OCI-LY3 (cell line): Measurements from ENCODE around the gene SPNS3.
A peak's percentile ranks its signal among the peaks of the same experiment; 100 is the strongest.

Source experiments
- H2AFZ ChIP-seq: fragments of 200-600, 300-600 bp; shearing (Covaris generic); 2 replicates; pipeline ENCODE4 v1.6.0; 2014; ENCODE audit warnings: antibody characterized with exemption, low read depth, low read length
- H3K27ac ChIP-seq: fragments of 200-600, 300-600 bp; sonication (generic); 2 replicates; pipeline ENCODE4 v1.5.1; 2014; ENCODE audit warnings: mild to moderate bottlenecking, low read length, moderate library complexity, mixed read lengths
- H3K27me3 ChIP-seq: fragments of 200-600, 300-600 bp; sonication (generic); 2 replicates; pipeline ENCODE4 v1.6.1; 2014; ENCODE audit warnings: low read depth, low read length, mixed read lengths
- H3K36me3 ChIP-seq: fragments of 200-600, 300-600 bp; sonication (generic); replicated peaks from 2 replicates; pipeline ENCODE3; 2014; ENCODE audit warnings: low read depth, low read length, mixed read lengths
- H3K4me1 ChIP-seq: fragments of 300-600, 200-600 bp; sonication (generic); 2 replicates; pipeline ENCODE4 v1.6.1; 2014; ENCODE audit warnings: low read length, mixed read lengths
- H3K4me2 ChIP-seq: fragments of 200-600, 300-600 bp; sonication (generic); 2 replicates; pipeline ENCODE4 v1.6.1; 2014; ENCODE audit warnings: low read length, mixed read lengths
- H3K4me3 ChIP-seq: fragments of 300-600, 200-600 bp; sonication (generic); 2 replicates; pipeline ENCODE4 v1.5.1; 2014; ENCODE audit warnings: antibody characterized with exemption, mild to moderate bottlenecking, low read length, moderate library complexity
- H3K79me2 ChIP-seq: fragments of 300-600, 200-600 bp; shearing (Covaris generic); 2 replicates; pipeline ENCODE4 v1.6.1; 2014; ENCODE audit warnings: mild to moderate bottlenecking, low read length, mixed read lengths
- H3K9ac ChIP-seq: fragments of 300-600, 200-600 bp; shearing (Covaris generic); 2 replicates; pipeline ENCODE4 v1.6.0; 2014; ENCODE audit warnings: mild to moderate bottlenecking, low read length, moderate library complexity
- H3K9me3 ChIP-seq: fragments of 200-600, 300-600 bp; shearing (Covaris generic); 2 replicates; pipeline ENCODE4 v1.6.1; 2014; ENCODE audit warnings: low read length, mixed read lengths; ENCODE audit not compliant: insufficient read depth
- H4K20me1 ChIP-seq: fragments of 200-600, 300-600 bp; sonication (generic); 2 replicates; pipeline ENCODE4 v1.6.1; 2016; ENCODE audit warnings: low read length, mixed read lengths; ENCODE audit not compliant: insufficient read depth
- EZH2phosphoT487 ChIP-seq: fragments of 200-600 bp; shearing (Covaris generic); IDR thresholded peaks from 2 replicates; pipeline ENCODE4 v1.6.1; 2018; ENCODE audit warnings: antibody characterized with exemption, mixed run types, low read depth
- TF ChIP-seq, protein P1 (sequence below): fragments of 200-600, 300-600 bp; sonication (generic); IDR thresholded peaks from 2 replicates; pipeline ENCODE4 v1.5.1; 2014; ENCODE audit warnings: antibody characterized with exemption, low read length, low read depth

Gene SPNS3

GRCh38 chr17:4475463-4475862 is 41.7 kb downstream of the SPNS3 start:
- peaks cover 9% of the 10 kb centered on the region for H3K4me1 ChIP-seq
- no peak overlapping the region for H3K4me2 ChIP-seq
- H3K9me3 ChIP-seq: no peaks in the 10 kb centered on the region
- H3K79me2 ChIP-seq: no peaks in the 10 kb centered on the region
- no peaks in the 10 kb centered on the region for H3K36me3 ChIP-seq
- no peak for TF ChIP-seq EZH2phosphoT487
- TF ChIP-seq, protein P1, sequence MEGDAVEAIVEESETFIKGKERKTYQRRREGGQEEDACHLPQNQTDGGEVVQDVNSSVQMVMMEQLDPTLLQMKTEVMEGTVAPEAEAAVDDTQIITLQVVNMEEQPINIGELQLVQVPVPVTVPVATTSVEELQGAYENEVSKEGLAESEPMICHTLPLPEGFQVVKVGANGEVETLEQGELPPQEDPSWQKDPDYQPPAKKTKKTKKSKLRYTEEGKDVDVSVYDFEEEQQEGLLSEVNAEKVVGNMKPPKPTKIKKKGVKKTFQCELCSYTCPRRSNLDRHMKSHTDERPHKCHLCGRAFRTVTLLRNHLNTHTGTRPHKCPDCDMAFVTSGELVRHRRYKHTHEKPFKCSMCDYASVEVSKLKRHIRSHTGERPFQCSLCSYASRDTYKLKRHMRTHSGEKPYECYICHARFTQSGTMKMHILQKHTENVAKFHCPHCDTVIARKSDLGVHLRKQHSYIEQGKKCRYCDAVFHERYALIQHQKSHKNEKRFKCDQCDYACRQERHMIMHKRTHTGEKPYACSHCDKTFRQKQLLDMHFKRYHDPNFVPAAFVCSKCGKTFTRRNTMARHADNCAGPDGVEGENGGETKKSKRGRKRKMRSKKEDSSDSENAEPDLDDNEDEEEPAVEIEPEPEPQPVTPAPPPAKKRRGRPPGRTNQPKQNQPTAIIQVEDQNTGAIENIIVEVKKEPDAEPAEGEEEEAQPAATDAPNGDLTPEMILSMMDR: no peak
- no peak overlapping the region for H3K27ac ChIP-seq
- H3K4me3 ChIP-seq: no peak overlapping the region
- H3K27me3 ChIP-seq: no peaks in the 10 kb centered on the region
- no peak overlapping the region for H3K9ac ChIP-seq
- H2AFZ ChIP-seq: no peak overlapping the region
- H4K20me1 ChIP-seq: no peaks in the 10 kb centered on the region

DNA sequence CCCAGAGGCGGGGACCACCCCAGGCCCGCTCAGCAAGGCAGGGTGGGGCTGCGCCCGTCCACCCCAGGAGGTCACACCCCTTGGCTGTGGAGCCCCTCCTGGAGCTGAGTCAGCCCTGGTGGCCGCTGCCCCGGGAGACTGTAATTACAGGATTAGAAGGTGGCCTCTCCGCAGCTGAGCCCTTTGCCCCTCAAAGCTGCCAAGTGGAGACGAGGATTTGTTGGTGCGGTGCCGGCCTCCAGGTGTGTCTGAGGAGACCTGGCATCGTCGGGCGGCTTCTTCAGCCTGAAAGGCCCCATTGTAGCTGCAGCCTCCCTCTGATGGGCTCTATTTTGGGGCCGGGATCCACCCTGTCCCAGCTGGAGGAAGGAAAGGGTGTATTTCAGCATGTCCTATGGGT is 42.3 kb downstream of the SPNS3 start:
- H3K4me2 ChIP-seq: no peak overlapping the region
- H3K4me1 ChIP-seq: peaks cover 14% of the 10 kb centered on the region
- H3K27me3 ChIP-seq: no peaks in the 10 kb centered on the region
- H3K27ac ChIP-seq: no peak overlapping the region
- TF ChIP-seq, protein P1: no peak
- no peak for TF ChIP-seq EZH2phosphoT487
- no peaks in the 10 kb centered on the region for H3K9me3 ChIP-seq
- H2AFZ ChIP-seq: no peak overlapping the region
- no peaks in the 10 kb centered on the region for H3K36me3 ChIP-seq
- H3K9ac ChIP-seq: no peak overlapping the region
- no peaks in the 10 kb centered on the region for H3K79me2 ChIP-seq
- no peak overlapping the region for H3K4me3 ChIP-seq
- no peaks in the 10 kb centered on the region for H4K20me1 ChIP-seq

- H2AFZ ChIP-seq: no peak overlapping the region
- H4K20me1 ChIP-seq: no peaks in the 10 kb centered on the region
- H3K27me3 ChIP-seq: no peaks in the 10 kb centered on the region
- no peak overlapping the region for H3K4me2 ChIP-seq
- H3K36me3 ChIP-seq: no peaks in the 10 kb centered on the region
- H3K9ac ChIP-seq: no peak overlapping the region
- peaks cover 19% of the 10 kb centered on the region for H3K4me1 ChIP-seq
- H3K79me2 ChIP-seq: no peaks in the 10 kb centered on the region
- no peak overlapping the region for H3K27ac ChIP-seq
- H3K9me3 ChIP-seq: no peaks in the 10 kb centered on the region
- TF ChIP-seq, protein P1: no peak
- TF ChIP-seq EZH2phosphoT487: no peak
- no peak overlapping the region for H3K4me3 ChIP-seq
These were observed 42.9 kb downstream of the SPNS3 start for GRCh38 chr17:4476511-4477070.

DNA sequence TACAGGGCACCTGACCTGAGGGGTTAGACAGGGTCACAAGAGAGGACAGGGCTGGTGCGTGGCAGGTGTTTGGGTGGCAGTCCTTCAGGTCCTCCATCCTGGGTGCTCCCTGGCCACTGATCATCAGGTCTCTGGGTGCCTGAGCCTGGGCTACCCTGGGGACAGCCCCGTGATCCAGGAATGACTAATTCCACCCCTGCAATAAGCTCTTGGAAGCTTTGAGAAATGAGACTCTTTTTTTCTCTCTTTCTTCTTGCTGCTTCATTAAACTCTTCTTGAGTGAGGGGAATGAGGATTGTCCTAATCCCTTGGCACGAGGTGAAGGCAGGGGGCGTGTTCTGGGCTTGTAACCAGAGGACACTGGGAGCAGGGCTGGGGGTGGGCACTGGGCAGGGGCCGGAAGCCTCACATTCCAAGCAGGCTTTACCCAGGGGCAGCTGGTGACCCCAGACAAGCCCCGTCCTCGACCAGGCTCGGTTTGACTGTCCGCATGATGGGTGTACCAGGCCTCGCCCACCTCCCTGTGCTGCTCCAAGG is 43.6 kb downstream of the SPNS3 start:
- Histone ChIP-seq H4K20me1 (no peaks in the 10 kb centered on the region), H3K9ac (no peak overlapping the region), H3K9me3 (no peaks in the 10 kb centered on the region), H3K79me2 (no peaks in the 10 kb centered on the region), H3K27me3 (no peaks in the 10 kb centered on the region), H3K4me3 (no peak overlapping the region), H3K36me3 (no peaks in the 10 kb centered on the region), H2AFZ (no peak overlapping the region), H3K27ac (no peak overlapping the region), H3K4me1 (peaks cover 19% of the 10 kb centered on the region), H3K4me2 (peak overlapping the region; percentile 9; the same call in 1 of the 2 replicates)
- TF ChIP-seq, protein P1: no peak
- TF ChIP-seq EZH2phosphoT487: no peak
